AG10803 (cell line): ENCODE measurements around the gene OR1J2.
A peak's percentile ranks its signal among the peaks of the same experiment; 100 is the strongest.

Experiments used
- DNase-seq: peaks from one replicate; pipeline ENCODE4 v3.0.0; 2010; ENCODE audit warnings: low read depth
- H3K4me3 ChIP-seq: 2 replicates; pipeline ENCODE4 v1.5.1; 2011; ENCODE audit warnings: mild to moderate bottlenecking, low read length, control low read depth
- CTCF ChIP-seq: conservative IDR thresholded peaks from 2 replicates; pipeline ENCODE4 v1.5.1; 2011; ENCODE audit warnings: mild to moderate bottlenecking, low read length, control low read depth, inconsistent platforms

The OR1J2 gene

GRCh38 chr9:122510502-122510901, at the start of gene OR1J2:
OR1J2 (plus strand) TSS chr9:122510802; CDS start chr9:122510802, 0 bp downstream.
- no peak for TF ChIP-seq CTCF
- DNase-seq: no peak

DNA sequence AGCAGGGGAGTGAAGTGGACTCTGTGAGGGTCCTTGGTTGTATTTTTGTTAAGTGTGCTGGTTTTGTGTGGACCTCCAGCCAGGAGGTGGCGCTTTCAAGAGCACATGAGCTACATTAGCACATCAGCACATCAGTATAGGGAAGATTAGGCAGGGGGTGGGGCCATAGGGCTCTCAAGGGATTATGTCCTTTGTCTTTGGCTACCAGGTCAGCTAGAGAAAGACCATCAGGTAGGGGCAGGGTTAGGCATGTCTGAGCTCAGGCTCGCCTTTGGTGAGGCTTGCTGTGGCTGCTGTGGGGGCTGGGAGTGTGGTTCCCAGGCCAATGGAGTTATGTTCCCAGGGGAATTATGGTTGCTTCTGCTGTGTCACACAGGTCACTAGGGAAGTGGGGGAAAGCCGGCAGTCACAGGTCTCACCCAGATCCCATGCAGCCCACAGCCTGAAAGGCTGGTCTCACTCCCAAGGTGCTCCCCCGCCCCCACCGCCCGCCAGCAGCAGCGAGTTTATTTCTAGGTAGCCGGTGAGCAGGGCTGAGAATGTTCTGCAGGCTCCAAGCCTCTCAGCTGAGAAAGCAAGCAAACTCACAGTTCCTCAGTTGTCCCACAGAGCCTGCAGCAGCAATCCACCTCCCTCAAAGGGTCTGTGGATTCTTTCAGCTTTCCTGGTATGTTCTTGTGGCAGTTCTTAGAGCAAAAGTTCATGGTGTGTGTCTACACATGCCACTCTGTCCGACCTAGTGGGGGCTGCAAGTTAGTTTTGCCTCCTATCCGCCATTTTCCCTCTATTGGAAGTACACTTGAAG, 46.6 kb upstream of the OR1J2 start:
- no peak for DNase-seq
- peak overlapping the region; percentile 51 for H3K4me3 ChIP-seq

More at GRCh38 chr9:122510502-122510901, at the start of gene OR1J2:
- no peak within 1 kb of the TSS for H3K4me3 ChIP-seq

DNA sequence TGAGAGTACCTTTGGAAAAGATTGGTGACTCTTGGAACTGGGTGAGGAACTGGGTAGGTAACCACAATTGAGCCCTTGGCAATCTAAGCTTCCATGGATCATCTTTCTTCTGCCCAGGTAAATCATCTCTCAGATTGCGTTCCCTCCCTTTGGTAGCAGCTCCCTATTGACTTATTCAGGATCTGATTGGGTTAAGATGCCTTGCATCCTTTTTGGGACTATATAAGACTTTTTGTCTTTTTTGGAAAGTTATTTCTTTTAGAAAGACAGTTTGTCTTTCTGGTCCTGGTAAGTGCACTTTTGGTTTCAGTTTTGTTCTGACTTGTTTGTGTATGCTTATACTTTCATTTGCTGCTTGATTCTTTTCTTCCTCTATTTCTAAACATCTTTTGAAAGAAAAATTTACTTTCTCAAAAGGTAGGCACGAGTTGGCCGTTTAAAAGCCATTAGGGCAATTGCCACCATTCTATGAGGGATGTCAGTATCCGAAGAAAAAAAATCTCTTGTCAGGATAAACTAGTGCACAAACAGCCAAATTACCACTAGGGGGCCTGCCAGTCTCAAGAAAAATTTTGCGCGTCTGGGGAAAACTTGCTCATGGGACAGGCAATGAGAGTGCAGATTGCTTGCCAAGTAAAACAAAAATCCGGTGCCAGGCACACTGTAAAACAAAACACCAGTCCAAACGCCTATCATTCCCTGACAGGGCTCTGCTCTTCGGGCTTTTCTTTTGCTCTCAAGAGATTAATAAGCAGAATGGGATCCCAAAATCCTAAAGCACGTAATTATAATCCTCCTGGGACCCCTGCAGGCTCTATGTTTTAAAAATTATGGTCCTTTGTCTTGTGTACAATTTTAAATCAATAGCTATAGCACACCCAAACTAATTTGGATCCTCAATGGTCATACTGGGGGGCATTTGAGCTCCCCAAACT, 45.7 kb upstream of the OR1J2 start:
- peak; percentile 87 for TF ChIP-seq CTCF
- peak overlapping the region; percentile 51 for H3K4me3 ChIP-seq
- DNase-seq: peak; percentile 95

More for the DNA sequence above, 46.6 kb upstream of the OR1J2 start:
- peak; percentile 14 for TF ChIP-seq CTCF

DNA sequence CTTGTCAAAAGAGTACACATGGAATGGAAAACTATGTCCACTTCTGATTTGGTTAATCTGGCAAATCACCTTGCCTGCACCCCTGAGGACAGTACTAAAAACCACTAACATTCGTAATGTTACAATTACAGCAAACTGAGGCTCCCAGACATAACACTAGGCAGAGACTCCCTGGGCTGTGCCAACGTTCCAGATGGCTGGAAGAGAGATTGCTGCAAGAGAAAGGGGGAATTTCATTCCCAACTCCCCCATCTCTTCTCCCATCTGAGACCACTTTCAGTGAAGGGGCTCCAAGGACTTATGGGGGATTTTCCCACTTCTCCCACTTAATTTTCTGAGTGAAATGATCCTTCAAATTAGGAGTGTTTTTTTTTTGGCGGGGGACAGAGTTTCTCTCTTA, 44.1 kb upstream of the OR1J2 start:
- DNase-seq: no peak
- no peak overlapping the region for H3K4me3 ChIP-seq
- no peak for TF ChIP-seq CTCF

DNA sequence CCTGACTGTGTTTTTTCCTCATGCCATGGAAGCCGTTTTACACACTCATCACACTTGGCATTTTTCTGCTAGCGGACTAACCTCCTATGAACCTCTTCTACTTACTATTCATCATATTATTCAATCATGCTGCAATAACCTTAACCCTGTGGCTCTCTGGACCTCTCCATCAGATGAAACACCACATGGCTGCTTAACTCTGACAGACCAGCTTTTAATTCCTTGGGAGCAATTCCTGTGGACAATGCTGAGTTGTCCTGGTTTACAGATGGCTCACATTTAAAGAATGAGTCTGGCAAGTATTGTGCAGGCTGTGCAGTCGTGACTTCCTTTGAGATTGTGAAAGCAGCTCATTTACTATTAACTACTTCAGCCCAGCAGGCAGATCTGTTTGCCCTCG, 41.9 kb upstream of the OR1J2 start:
- peak; percentile 99 for DNase-seq
- peak overlapping the region; percentile 40 for H3K4me3 ChIP-seq
- TF ChIP-seq CTCF: no peak

DNA sequence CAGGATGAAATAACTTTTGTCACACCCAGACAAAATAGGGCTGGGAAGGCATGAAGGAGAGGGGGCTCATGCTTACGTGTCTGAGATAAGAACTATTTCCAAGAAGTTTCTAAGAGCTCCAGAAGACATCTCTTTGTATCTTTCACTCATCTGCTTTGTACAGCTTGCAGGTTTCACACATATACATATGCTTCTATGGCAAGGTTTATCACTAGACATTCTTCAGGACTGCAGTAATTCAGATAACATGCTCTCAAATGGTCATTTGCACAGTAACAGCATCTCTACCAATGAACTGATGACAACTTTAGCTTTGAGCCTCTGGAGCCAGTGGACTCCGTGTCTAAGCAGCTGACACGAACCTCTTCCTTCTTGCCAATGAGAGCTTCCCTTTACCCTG, 36.0 kb upstream of the OR1J2 start:
- DNase-seq: no peak
- TF ChIP-seq CTCF: no peak
- H3K4me3 ChIP-seq: no peak overlapping the region
